HG03039 (cell line): ENCODE data around the gene ARFGAP3.
"Not testable (repeated sequence)": the region's sequence is repeated elsewhere in the genome, so short reads cannot be mapped to it uniquely, and the experiment has no call there.

ENCODE experiments used
- ATAC-seq: cut with Tn5 transposase; IDR thresholded peaks from one replicate; pipeline ENCODE4 v1.9.1; 2021; ENCODE audit warnings: mild to moderate bottlenecking, moderate library complexity; ENCODE audit not compliant: unreplicated experiment

Gene ARFGAP3

DNA sequence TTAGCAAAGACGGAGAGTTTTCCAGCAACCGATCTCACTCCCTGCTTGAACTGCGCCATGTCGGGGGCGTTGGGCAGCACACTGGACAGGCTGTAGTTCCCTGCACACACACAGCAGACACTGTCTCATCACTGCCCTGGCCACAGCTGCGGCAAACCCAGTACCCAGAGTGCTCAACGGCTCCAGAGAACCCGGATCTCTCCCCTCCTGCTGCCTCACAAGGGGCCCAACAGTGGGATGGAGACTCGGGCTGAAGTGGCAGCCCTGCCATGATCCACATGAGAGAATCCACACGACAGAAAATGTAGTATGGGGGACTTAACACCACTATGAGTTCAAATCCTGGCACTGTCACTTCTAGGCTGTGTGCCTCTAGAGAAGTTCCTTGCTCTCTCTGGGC lies 58.0 kb downstream of the ARFGAP3 start:
- no peak for ATAC-seq

DNA sequence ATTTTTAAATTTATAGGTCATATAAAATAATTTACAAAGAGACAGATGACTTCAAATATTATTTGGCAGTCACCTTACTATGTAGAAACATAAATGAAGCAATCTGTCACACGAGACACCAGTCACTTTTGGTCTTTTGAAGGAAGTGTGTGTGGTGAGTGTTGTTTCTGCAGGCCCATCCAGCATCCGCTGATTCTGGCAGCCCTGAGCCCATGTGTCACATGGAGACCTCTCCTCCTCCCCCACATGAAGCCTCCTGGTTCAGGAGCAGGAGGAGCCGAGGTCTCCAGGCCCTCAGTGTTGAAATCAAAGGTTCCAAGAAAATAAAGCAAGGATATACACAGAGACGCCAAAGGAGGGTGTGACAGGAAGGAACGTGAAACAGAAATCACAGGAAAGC lies 60.1 kb downstream of the ARFGAP3 start:
- ATAC-seq: no peak

DNA sequence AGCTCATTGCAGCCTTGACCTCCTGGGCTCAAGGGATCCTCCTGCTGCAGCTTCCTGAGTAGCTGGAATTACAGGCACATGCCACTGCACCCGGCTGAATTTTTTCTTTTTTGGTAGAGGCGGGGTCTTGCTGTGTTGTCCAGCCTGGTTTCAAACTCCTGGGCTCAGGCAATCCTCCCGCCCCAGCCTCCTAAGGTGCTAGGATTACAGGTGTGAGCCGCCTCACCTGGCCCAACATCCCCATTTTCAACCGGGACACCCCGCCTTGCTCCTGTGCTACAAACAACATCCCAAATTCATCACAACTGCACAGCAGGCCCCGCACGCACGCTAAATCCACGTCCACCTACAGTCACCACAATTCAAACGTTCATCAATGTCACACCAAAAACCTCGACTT lies 61.0 kb downstream of the ARFGAP3 start:
- no peak for ATAC-seq

DNA sequence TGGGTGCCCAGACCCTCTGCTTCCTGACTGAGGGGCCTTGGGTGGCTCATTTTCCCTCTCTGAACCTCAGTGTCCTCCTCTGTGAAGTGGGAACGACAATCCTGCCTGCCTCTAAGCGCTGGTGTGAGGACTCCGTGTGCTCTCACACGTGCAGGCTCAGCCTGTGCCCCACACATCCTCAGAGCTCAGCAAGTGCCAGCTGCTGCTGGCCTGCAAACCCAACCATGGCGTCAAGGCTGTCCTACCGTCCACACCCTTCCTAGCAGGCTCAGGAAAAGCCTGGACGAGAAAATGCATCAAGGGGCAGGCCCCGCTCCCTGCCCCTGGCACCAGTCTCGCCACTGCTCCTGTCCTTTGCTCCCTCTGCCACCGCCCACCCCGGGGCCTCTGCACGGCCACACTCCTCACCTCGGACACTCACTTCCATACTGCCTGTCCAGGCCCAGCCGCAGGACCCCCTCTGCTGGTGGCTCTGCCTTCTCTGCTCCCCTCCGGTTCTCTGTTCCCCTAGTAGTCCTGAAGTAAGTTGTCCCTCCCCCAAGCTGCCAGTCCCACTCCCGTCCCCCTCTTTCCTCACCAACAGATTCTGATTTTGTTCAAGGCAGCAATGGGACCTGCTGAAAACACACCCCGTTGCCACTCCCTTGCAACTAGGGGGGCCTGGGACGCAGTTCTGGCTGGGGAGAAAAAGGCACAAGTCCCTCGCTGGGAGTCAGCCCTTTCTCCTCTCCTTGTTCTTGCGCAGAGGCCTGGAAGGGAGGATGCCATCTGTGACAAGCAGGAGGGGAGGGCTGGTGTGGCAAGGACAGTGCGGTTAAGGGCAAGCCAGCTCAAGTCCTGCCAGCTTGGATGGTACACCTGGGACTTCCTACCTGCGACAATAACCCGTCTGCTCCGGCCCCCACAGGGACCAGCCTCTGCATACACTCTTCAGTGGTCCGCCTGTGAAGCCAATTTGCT lies 62.2 kb downstream of the ARFGAP3 start:
- ATAC-seq: no peak

DNA sequence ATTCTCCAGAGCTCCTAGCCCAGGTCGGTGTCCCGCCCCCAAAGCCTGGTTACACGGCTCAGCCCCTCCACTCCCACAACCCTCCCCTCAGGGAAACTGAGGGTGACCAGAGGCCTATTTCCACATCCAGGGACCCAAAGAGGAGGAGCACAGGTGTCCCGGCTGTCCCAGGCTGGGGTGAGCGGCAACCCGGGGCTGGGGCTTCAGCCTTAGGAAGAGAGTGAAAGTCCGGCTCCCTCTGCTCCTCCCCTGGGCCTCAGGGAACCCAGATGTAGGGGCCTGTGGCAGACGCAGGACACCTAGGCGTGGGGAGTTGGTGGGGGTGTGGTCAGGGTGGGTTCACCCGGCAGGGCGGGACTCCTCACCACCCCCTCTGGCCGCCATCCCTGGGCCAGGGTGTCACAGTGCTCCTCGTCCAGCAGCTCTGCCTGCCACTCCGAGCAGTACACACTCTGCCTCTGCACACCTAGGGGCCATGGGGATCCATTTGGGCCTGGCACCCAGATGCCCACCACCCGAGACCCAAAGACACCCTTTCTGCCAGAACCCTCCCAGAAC lies 63.1 kb downstream of the ARFGAP3 start:
- no peak for ATAC-seq

DNA sequence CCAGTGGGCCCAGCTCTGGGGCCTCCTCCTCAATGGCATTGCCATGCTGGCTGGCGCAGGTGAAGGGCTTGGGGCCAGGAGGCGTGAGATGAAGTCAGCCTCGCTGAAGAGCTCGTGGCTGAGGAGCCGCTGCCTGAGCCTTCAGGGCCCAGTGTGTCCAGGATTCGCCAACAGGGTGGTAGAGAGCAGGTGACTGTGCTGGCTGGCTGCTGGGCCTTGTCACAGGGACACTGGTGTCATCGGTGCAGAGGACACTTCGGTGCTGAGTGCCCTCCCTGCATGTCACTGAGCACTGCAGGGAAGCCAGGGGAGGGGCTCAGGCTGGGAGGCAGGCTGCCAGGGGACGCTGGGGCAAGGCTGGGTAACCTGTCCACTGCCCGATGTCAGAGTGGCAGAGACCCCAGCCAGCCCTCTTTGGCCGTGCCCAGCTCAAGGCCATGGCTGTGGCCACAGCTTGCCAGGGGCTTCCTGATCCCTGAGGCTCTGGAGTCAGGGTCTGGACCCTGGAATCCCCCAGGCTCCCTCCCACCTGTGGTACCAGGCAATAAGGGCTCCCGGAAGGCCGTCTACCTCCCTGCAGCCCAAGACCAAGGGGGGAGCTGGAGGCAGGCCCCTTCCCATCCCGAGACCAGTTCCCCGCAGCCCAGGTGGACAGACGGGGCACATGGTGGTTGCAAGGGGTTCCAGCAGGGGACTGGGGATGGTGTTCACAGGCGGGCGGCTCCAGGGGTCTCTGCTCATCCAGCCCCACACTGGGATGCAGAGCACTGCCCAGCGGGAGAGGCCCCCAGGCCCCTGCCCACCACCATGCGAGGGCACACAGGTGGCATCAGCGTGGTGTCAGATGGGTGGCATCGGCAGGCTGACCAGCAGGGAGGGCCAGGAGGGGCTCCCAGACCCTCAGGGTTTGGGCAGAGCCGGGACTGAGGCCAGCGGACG lies 63.9 kb downstream of the ARFGAP3 start:
- ATAC-seq: no peak

DNA sequence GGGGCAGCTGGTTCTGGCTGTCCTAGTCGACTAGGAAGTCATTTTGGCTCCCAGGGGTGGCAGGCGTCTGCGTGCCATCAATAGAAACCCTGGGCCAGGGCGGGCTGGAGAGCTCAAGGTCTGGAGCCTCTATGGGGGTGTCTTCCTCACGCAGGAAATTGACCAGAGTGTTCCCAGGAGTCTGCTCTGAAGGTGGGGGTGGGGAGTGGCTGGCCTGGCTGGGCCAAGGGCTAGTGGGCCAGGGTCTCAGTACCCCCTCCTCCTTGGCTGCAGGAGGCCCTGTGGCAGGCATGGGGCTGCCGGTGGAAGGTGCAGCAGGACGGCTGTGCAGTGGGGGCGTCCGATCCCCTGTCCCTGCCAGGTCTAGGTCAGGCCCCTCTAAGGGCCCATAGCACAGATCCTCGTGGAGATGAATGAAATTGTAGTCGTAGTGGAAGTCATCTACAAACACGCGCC lies 64.6 kb downstream of the ARFGAP3 start:
- no peak for ATAC-seq

DNA sequence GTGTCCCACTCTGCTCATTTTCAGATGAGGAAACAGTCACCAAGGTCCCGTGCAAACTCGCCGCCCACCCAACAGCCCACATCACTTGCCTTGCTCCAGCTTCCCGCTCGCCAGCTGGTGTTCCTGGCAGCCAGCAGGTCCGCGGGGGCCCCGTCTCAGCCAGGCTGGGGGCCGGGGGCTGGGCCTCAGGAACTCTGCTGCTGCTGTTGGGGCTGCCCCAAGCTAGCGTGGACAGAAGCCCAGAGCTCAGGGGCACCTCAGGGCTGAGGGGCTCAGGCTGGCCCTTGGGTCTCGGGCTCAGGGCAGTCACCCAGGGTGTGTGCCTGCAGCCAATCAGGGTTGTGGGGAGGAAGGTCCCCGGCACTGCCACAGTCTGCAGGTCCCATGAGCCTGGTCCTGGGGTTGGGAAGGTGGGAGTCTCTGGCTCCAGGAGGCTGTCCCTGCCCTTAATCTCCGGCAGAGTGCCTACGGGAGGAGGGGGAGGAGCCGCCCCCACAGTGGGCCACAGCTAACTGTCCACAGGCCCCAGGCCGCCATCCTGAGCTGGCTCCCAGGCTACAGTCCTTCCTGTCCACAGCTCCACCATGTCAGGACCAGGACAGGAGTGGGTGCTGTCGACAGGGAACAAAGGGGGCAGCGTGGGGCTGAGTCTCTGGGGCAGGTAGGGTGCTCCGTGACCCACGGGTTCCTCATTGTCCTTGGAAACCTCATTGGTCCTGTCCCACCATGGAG lies 65.2 kb downstream of the ARFGAP3 start:
- ATAC-seq: no peak

DNA sequence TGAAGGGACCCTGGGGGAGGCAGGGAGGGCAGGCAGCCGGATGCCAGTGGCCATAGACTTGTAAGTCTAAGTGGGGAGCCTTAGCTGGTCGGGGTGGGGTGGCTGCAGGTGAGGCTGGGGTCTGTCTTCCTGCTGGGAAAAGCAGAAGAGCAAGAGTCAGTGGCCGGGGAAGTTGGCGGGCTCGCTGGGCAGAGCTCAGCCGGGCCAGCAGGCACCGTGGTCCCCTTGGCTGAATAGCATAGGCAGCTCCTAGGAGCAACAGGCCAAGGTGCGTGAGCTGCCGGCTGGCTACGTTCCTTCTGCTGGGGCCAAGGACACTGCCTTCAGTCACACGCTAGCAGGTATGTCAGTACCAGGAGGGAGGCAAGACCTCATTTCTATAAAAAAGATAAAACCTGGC lies 68.6 kb downstream of the ARFGAP3 start:
- no peak for ATAC-seq

DNA sequence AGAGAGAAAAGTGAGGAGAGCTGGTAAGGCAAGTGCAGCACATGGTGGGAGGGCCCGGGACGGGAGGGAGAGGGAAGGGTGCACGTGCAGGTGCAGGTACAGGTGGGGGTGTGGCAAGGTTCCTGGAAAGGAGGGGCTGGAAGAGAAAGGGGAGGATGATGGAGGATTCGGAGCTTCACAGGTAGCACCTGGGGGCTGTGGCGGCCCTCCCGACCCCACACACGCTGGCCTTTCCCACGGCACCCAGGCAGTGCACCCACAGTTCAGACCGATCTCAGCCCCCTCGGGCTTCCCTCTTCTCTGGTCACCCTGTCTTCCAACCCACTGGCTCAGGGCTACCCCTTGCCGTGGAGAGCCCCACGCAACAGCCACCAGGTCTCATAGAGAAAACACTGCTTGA lies 69.1 kb downstream of the ARFGAP3 start:
- ATAC-seq: no peak

DNA sequence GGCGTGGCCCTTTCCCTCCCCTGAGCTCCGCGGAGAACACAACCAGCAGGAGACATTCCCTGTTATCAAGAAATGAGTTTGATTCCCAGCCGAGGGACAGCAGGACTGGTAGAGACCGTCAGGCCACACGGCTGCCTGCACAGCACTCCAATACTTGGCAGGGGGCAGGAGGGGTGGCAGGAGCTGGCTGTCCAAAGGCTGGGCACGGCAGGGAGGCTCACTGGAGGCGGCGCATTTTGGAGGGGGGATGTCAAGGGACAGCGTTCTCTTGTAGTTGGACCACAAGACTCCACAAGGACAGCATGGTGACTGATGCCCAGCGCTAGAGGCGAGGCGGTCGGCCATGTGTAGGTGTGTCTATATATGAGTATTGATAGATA lies 69.7 kb downstream of the ARFGAP3 start:
- ATAC-seq: no peak

DNA sequence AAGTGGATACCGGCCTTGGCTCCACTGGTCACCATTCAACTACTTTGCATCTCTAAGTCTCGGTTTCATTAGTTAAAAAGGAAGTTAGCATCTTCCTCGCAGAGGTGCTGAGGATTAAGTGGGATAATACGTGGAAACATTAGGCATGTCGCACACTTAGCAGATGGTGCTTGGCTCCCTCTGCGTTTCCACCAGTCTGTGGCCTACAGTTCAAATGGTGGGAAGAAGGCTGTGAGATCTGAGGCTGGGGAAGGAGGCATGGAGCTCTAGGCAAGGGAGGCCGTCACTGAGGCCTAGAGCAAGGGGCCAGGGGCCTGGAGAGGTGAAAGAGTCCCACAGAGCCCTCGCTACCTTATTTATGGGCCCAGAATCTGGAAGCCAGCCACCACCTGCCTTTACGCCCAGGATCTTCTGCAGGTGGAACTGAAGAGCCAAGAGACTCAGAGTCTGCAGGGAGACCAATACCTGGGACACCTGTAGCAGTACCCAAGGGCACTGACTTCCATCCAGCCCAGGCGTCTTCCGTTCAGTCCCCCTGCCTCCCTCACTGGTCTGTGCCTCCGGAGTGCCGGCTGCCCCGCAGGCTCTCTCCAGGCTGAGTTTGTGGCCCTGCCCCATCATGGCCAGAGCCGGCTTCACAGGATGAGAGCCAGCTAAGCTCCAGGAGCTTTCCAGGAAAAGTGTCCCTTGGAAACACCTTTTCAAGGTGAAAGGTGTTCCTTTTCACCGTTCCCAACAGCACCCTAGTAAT lies 70.3 kb downstream of the ARFGAP3 start:
- ATAC-seq: no peak

DNA sequence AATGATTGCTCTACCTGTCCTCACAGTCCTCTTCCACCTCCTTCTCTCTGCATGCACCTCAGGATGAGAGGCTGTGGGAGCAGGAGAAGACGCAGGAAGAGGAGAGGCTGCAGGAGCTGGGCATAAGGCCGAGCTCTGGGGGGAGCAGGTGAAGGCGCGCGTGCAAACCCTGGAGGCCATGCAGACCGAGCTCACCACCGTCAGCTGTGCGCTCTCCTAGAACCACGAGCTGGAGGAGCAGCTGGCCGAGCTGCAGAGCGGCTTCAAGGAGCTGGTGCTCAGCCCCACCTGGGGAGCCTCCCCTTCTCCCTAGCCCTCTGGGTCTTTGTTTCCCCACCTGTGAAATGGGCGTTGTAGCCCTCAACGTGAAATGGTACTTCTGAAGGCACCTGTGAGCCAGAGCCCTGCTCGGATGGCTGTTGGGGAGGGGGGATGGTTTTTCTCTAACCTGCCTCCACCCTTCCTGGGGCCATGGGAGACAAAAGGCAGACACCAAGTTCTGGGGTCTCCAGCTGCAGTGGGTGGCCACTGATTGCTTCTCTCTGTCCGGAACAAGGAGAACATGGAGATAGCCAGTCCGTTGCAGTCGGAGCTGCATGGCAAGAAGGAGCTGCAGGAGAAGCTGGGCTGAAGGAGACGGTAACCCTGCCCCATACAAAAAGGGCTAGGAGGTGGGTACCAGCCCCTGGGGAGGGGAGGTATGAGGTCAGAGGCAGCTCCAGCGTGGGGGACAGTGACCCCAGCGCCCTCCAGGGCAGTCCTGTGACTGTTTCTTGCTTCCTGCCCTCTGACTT lies 71.2 kb downstream of the ARFGAP3 start:
- ATAC-seq: no peak

DNA sequence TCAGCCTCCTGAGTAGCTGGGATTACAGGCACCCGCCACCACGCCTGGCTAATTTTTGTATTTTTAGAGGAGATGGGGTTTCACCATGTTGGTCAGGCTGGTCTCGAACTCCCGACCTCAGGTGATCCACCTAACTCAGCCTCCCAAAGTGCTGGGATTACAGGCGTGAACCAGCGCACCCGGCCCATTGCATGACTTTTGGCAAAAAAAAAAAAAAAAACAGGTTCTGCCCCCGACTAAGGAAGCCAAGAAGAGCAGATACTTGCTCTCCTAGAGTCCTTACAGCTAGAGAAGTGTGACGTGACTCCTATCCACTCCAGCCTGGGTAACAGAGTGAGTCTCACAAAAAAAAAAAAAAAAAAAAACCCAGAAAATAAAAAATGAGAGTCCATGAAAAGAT lies 74.8 kb downstream of the ARFGAP3 start:
- ATAC-seq: not testable (repeated sequence)

DNA sequence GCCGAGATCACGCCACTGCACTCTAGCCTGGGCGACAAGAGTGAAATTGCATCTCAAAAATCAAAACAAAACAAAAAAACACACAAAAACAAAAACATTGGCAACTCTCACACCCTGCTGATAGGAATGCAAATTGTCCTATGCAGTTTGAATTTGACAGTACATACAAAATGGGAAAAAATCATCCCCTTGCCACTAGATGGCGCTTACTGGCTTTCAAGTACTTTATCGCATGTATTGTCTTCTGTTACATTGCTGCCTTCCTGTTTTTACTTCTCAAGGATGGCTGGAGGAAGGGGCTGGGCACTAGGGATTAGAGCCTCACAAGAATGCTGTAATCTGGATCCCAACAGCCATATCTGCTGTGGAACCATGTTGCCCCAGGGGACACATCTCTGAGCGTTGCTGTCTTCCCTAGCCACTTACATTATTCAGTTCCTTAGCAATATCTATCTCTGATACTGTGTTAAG lies 77.0 kb downstream of the ARFGAP3 start:
- ATAC-seq: no peak

DNA sequence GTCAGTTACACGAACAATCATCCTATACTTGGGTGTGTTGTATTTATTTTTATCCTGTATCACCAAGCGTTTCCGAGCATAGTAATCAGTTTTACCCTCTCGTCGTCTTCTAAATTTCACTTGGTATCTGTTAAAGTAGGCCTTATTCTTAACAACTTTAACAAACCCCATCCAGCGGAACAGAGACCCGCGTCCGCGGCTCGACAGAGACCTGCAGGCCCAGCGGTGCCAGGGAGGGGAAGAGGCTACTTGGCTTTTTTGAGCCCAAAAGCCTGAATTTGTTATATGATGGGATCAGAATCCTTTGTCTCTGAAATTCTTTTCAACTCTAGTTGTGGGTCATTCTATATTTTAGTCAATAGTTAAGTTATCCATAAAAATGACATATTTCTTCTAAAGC lies 79.9 kb downstream of the ARFGAP3 start:
- no peak for ATAC-seq

DNA sequence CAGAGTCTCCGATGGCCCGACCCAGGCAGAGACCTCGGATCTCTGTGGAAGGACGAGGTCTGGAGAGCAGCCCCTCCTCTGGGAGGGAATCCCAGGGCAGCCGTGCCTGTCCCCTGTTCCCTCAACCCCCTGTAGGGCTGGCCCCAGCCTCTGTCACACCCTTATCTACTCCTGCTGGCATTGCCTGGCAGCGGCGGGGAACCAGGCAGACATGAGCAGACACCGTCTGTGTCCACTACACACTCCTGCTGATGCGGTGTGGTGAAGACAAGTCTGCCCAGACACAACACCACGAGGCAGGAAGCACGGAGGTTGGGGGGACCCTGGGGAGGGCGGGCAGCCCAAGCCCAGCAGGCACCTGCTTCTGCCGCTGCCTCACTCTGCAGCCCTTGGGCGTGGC lies 83.9 kb downstream of the ARFGAP3 start:
- no peak for ATAC-seq

DNA sequence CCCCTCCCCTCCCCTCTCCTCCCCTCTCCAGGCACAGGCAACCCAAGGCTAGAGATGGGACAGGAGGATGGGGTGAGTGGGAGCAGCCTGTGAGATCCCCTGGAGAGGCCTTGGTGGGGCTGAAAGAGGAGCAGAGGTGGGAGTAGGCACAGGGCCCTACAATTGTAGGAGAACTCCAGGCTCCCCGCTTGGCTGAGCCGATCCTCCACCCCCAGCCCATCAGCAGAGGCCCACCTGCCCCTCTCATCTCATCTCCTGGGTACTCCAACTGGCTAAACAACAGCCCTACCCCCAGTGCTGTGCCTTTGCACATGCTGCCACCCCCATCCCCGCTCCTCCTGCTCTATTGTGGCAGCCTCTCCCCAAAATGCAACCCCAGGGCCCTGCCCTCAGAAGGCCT lies 84.4 kb downstream of the ARFGAP3 start:
- no peak for ATAC-seq
